GM23338 (cell line): Measurements from ENCODE around the gene IDH3A. TPM values are rescaled to one million over a fixed set of nuclear protein-coding genes. Genes with fewer than 3 reads are reported as not detected.

Experiments
- ATAC-seq: fragments of 200-7000 bp; cut with Tn5 transposase; 3 replicates; pipeline ENCODE4 v1.9.1; 2020
- DNase-seq: peaks from one replicate; pipeline ENCODE4 v3.0.0-alpha.2; 2015; ENCODE audit warnings: low spot score
- H2AFZ ChIP-seq: fragments of 200-600 bp; sonication (generic); 2 replicates; pipeline ENCODE4 v1.8.0; 2016; ENCODE audit warnings: antibody characterized with exemption, mild to moderate bottlenecking, moderate library complexity
- H3F3A ChIP-seq: fragments of 200-600 bp; sonication (generic); replicated peaks from 2 replicates; pipeline ENCODE4 v1.8.0; 2017; ENCODE audit warnings: antibody characterized with exemption, mixed run types, low read depth
- H3K27ac ChIP-seq: fragments of 200-600 bp; sonication (generic); 2 replicates; pipeline ENCODE4 v1.6.1; 2016; ENCODE audit warnings: low read depth
- H3K27me3 ChIP-seq: fragments of 200-600 bp; sonication (generic); 2 replicates; pipeline ENCODE4 v1.8.0; 2016; ENCODE audit warnings: mild to moderate bottlenecking, mixed run types, moderate library complexity; ENCODE audit not compliant: insufficient read depth
- H3K36me3 ChIP-seq: fragments of 200-600 bp; sonication (generic); 2 replicates; pipeline ENCODE4 v1.8.0; 2016; ENCODE audit warnings: mild to moderate bottlenecking; ENCODE audit not compliant: insufficient read depth
- H3K4me1 ChIP-seq: fragments of 200-600 bp; sonication (generic); 2 replicates; pipeline ENCODE4 v1.8.0; 2016; ENCODE audit warnings: mild to moderate bottlenecking, moderate library complexity; ENCODE audit not compliant: insufficient read depth
- H3K4me2 ChIP-seq: fragments of 200-600 bp; sonication (generic); 2 replicates; pipeline ENCODE4 v1.7.1; 2017; ENCODE audit warnings: mixed run types
- H3K4me3 ChIP-seq: fragments of 200-600 bp; sonication (generic); 2 replicates; pipeline ENCODE4 v1.6.1; 2016; ENCODE audit warnings: mixed run types
- H3K79me2 ChIP-seq: fragments of 200-600 bp; sonication (generic); replicated peaks from 2 replicates; pipeline ENCODE4 v1.8.0; 2017; ENCODE audit warnings: mild to moderate bottlenecking; ENCODE audit not compliant: insufficient read depth
- H3K9me2 ChIP-seq: fragments of 200-600 bp; sonication (generic); 2 replicates; pipeline ENCODE4 v1.8.0; 2017; ENCODE audit not compliant: insufficient read depth
- H4K20me1 ChIP-seq: fragments of 200-600 bp; sonication (generic); replicated peaks from 2 replicates; pipeline ENCODE4 v1.8.0; 2017; ENCODE audit warnings: mild to moderate bottlenecking; ENCODE audit not compliant: insufficient read depth
- H3K27ac Mint-ChIP-seq: 2 replicates; pipeline ENCODE4 v1.8.0; 2020; ENCODE audit warnings: inconsistent platforms, mild to moderate bottlenecking, moderate library complexity, mixed read lengths
- H3K27me3 Mint-ChIP-seq: 3 replicates; pipeline ENCODE4 v1.8.0; 2022; ENCODE audit warnings: low read depth, mild to moderate bottlenecking, moderate library complexity, mixed read lengths, inconsistent platforms; ENCODE audit not compliant: insufficient read depth, poor library complexity
- H3K36me3 Mint-ChIP-seq: 3 replicates; pipeline ENCODE4 v1.8.0; 2021; ENCODE audit warnings: low read depth, mild to moderate bottlenecking, inconsistent platforms, moderate library complexity, mixed read lengths
- H3K4me1 Mint-ChIP-seq: 3 replicates; pipeline ENCODE4 v1.8.0; 2020; ENCODE audit warnings: mild to moderate bottlenecking, inconsistent platforms, mixed read lengths
- H3K4me3 Mint-ChIP-seq: 3 replicates; pipeline ENCODE4 v1.8.0; 2021; ENCODE audit warnings: moderate library complexity, mild to moderate bottlenecking, inconsistent platforms, mixed read lengths
- H3K9me3 Mint-ChIP-seq: 3 replicates; pipeline ENCODE4 v1.8.0; 2020; ENCODE audit warnings: moderate library complexity, mild to moderate bottlenecking, inconsistent platforms, mixed read lengths
- CREB1 ChIP-seq: fragments of 250-450 bp; sonication (Bioruptor Pico); IDR thresholded peaks from 2 replicates; pipeline ENCODE4 v1.5.0; 2020; ENCODE audit warnings: low read depth, mild to moderate bottlenecking, moderate library complexity
- EZH2 ChIP-seq: fragments of 200-600 bp; sonication (generic); IDR thresholded peaks from one replicate; pipeline ENCODE4 v1.8.0; 2017; ENCODE audit warnings: antibody characterized with exemption, mild to moderate bottlenecking, low read depth; ENCODE audit not compliant: unreplicated experiment
- EZH2phosphoT487 ChIP-seq: fragments of 200-600 bp; sonication (generic); IDR thresholded peaks from one replicate; pipeline ENCODE4 v1.8.1; 2018; ENCODE audit warnings: antibody characterized with exemption; ENCODE audit not compliant: unreplicated experiment
- JUNB ChIP-seq: IDR thresholded peaks from one replicate; pipeline ENCODE4 v1.6.1; 2016; ENCODE audit warnings: antibody characterized with exemption; ENCODE audit not compliant: unreplicated experiment
- NANOG ChIP-seq: IDR thresholded peaks from 2 replicates; pipeline ENCODE4 v1.6.1; 2016; ENCODE audit warnings: antibody characterized with exemption, borderline replicate concordance
- POLR2AphosphoS5 ChIP-seq: IDR thresholded peaks from 2 replicates; pipeline ENCODE4 v1.6.1; 2016; ENCODE audit warnings: antibody characterized with exemption, low read depth
- REST ChIP-seq: IDR thresholded peaks from one replicate; pipeline ENCODE4 v1.6.1; 2018; ENCODE audit warnings: antibody characterized with exemption; ENCODE audit not compliant: unreplicated experiment
- ZNF331 ChIP-seq: fragments of 250-450 bp; sonication (Bioruptor Pico); IDR thresholded peaks from 2 replicates; pipeline ENCODE4 v1.5.0; 2020; ENCODE audit warnings: low read depth, mild to moderate bottlenecking, moderate library complexity
- polyA plus RNA-seq: library from polyadenylated mRNA; unstranded; fragments of >200 nt; fragmentation: Nextera tagmentation; extraction: Ambion mirVana; gene quantifications from 2 replicates; pipeline ENCODE4 v1.2.1, GENCODE V29; 2016
- total RNA-seq: library from RNA; depleted of rRNA; stranded (reverse); fragments of >200 nt; shearing (Covaris generic); gene quantifications from 2 replicates; pipeline ENCODE4 v1.2.3, GENCODE V29; 2014
- TF ChIP-seq, protein P1 (sequence below): IDR thresholded peaks from 2 replicates; pipeline ENCODE4 v1.6.1; 2016; ENCODE audit warnings: antibody characterized with exemption

Gene IDH3A
- total and polyA plus RNA-seq, 2 experiments from 2014 or later = 24.1 to 41.6 TPM

DNA sequence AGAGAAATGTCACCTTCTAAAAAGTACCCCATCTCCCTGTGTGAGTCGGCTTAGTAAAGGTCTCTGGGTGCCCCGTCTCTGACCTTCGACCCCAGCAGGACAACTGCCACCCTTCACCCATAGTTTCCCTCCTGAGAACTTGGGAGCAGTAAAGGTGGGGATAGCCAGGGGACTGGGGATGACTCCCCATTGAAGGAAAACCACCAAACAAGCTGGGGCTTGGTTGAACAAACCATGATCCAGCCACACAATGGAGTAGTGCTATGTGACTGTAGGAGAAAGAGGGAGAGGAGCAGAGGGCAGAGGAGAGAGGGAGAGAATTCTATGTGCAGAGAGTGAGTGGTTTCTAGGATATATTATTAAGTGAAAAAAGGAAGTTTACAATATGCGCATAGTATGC lies 33.7 kb downstream of the IDH3A start (continued):
- TF ChIP-seq CREB1 (CRISPR knock-in tag) (no peak), REST (no peak), EZH2 (no peak)

GRCh38 chr15:78192826-78193594 lies 43.8 kb downstream of the IDH3A start:
- no peaks in the 10 kb centered on the region; the same call in 1 of the 3 replicates for H3K9me3 Mint-ChIP-seq
- DNase-seq (no peak), ATAC-seq (no peak)
- H3K36me3 Mint-ChIP-seq = no peaks in the 10 kb centered on the region
- H3K27me3 Mint-ChIP-seq = peaks cover 2% of the 10 kb centered on the region
- no peaks in the 10 kb centered on the region for H3K9me2 ChIP-seq
- H3K27me3 ChIP-seq = no peaks in the 10 kb centered on the region
- H3K4me1 ChIP-seq = no peaks in the 10 kb centered on the region
- H3K4me3 ChIP-seq = no peak overlapping the region
- H3K4me3 Mint-ChIP-seq = no peak overlapping the region
- H3F3A ChIP-seq = no peaks in the 10 kb centered on the region
- H3K79me2 ChIP-seq = no peaks in the 10 kb centered on the region
- no peak overlapping the region for H2AFZ ChIP-seq
- no peaks in the 10 kb centered on the region for H3K4me1 Mint-ChIP-seq
- no peaks in the 10 kb centered on the region for H3K36me3 ChIP-seq
- no peaks in the 10 kb centered on the region for H4K20me1 ChIP-seq
- no peak overlapping the region for H3K4me2 ChIP-seq
- no peak overlapping the region for H3K27ac Mint-ChIP-seq
- H3K27ac ChIP-seq = no peak overlapping the region
- no peak for TF ChIP-seq EZH2phosphoT487
- no peak for TF ChIP-seq ZNF331 (CRISPR knock-in tag)
- TF ChIP-seq REST = no peak
- TF ChIP-seq NANOG = no peak
- TF ChIP-seq, protein P1, sequence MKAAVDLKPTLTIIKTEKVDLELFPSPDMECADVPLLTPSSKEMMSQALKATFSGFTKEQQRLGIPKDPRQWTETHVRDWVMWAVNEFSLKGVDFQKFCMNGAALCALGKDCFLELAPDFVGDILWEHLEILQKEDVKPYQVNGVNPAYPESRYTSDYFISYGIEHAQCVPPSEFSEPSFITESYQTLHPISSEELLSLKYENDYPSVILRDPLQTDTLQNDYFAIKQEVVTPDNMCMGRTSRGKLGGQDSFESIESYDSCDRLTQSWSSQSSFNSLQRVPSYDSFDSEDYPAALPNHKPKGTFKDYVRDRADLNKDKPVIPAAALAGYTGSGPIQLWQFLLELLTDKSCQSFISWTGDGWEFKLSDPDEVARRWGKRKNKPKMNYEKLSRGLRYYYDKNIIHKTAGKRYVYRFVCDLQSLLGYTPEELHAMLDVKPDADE = no peak
- no peak for TF ChIP-seq POLR2AphosphoS5
- TF ChIP-seq CREB1 (CRISPR knock-in tag) = no peak
- no peak for TF ChIP-seq JUNB
